ENCODE measurements around the gene ATP8B2.
"Not testable (repeated sequence)": the region's sequence is repeated elsewhere in the genome, so short reads cannot be mapped to it uniquely, and the experiment has no call there.

ATP8B2 gene

DNA sequence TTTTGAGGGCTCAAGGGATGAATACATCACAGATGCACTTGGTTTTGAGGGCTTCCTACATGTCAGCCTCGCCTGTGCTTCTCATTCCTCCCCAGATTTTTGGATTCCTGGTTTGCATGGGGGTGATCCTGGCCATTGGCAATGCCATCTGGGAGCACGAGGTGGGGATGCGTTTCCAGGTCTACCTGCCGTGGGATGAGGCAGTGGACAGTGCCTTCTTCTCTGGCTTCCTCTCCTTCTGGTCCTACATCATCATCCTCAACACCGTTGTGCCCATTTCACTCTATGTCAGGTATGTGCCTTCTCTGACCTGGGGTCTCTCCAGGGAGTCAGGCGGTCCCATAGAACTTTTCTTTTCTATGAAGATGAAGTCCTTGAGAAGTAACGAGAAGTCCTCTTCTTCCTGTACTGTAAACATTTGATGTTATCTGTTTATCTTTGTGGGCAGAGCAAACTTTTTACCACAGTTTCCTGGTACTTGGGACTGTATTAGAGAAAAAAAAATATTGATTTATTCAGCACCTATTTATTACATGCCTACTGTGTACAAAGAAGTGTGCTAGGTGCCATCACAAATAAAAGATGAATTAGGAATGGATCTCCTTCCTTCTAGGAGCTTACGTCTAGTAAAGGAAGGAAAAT lies 12.0 kb downstream of the ATP8B2 start:
- peaks cover 54% of the 10 kb centered on the region for H3K36me3 ChIP-seq (replicated peaks; ENCODE audit: low read depth, low read length)
- H3K9ac ChIP-seq (ENCODE audit: low read length), result no peak overlapping the region

DNA sequence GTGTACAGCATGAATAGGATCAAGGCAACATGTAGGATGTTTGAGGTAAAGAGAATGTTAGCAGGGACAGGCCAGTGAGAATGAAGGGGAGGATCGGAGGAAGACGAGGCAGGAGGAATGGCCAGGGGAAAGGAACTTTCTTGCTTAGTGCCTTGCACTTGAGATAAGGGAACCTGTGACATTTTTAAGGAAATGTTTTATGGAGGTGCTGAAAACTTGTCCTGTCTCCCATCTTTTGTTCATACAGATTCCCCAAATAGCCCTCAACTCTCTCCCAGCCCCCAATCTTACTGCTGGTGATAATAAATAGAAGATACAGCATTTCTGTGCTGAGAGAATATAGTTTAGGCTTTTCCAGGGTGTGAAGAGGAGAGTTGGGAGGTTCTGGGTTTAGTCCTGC lies 13.6 kb downstream of the ATP8B2 start:
- Histone ChIP-seq H3K9ac (ENCODE audit: low read length) (no peak overlapping the region), H3K79me2 (ENCODE audit: low read length) (no peaks in the 10 kb centered on the region), H3K4me3 (ENCODE audit: low read length) (no peak overlapping the region), H4K20me1 (ENCODE audit: insufficient read depth, low read length) (no peaks in the 10 kb centered on the region), H3K4me1 (ENCODE audit: low read length) (peaks cover 2% of the 10 kb centered on the region; the same call in 1 of the 2 replicates), H3K4me2 (ENCODE audit: low read length) (no peak overlapping the region), H3K27me3 (ENCODE audit: low read depth, low read length) (no peaks in the 10 kb centered on the region), H3K9me3 (ENCODE audit: insufficient read depth, low read length) (no peaks in the 10 kb centered on the region), H3K27ac (ENCODE audit: low read length) (no peak overlapping the region), H2AFZ (ENCODE audit: low read depth, low read length) (no peak overlapping the region), H3K36me3 (replicated peaks; ENCODE audit: low read depth, low read length) (peaks cover 59% of the 10 kb centered on the region)
- TF ChIP-seq, protein P1, sequence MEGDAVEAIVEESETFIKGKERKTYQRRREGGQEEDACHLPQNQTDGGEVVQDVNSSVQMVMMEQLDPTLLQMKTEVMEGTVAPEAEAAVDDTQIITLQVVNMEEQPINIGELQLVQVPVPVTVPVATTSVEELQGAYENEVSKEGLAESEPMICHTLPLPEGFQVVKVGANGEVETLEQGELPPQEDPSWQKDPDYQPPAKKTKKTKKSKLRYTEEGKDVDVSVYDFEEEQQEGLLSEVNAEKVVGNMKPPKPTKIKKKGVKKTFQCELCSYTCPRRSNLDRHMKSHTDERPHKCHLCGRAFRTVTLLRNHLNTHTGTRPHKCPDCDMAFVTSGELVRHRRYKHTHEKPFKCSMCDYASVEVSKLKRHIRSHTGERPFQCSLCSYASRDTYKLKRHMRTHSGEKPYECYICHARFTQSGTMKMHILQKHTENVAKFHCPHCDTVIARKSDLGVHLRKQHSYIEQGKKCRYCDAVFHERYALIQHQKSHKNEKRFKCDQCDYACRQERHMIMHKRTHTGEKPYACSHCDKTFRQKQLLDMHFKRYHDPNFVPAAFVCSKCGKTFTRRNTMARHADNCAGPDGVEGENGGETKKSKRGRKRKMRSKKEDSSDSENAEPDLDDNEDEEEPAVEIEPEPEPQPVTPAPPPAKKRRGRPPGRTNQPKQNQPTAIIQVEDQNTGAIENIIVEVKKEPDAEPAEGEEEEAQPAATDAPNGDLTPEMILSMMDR (IDR thresholded peaks at IDR 0.05; ENCODE audit: low read depth, low read length), result no peak
- TF ChIP-seq EZH2phosphoT487 (IDR thresholded peaks at IDR 0.05; ENCODE audit: low read depth), result no peak

More for the DNA sequence above, 12.0 kb downstream of the ATP8B2 start:
- Histone ChIP-seq H4K20me1 (ENCODE audit: insufficient read depth, low read length) (no peaks in the 10 kb centered on the region), H3K27me3 (ENCODE audit: low read depth, low read length) (no peaks in the 10 kb centered on the region), H3K27ac (ENCODE audit: low read length) (no peak overlapping the region), H3K4me3 (ENCODE audit: low read length) (no peak overlapping the region), H3K9me3 (ENCODE audit: insufficient read depth, low read length) (no peaks in the 10 kb centered on the region), H3K4me2 (ENCODE audit: low read length) (no peak overlapping the region), H2AFZ (ENCODE audit: low read depth, low read length) (no peak overlapping the region), H3K4me1 (ENCODE audit: low read length) (peaks cover 2% of the 10 kb centered on the region; the same call in 1 of the 2 replicates), H3K79me2 (ENCODE audit: low read length) (no peaks in the 10 kb centered on the region)
- TF ChIP-seq EZH2phosphoT487 (IDR thresholded peaks at IDR 0.05; ENCODE audit: low read depth), result no peak
- TF ChIP-seq, protein P1 (IDR thresholded peaks at IDR 0.05; ENCODE audit: low read depth, low read length), result no peak

DNA sequence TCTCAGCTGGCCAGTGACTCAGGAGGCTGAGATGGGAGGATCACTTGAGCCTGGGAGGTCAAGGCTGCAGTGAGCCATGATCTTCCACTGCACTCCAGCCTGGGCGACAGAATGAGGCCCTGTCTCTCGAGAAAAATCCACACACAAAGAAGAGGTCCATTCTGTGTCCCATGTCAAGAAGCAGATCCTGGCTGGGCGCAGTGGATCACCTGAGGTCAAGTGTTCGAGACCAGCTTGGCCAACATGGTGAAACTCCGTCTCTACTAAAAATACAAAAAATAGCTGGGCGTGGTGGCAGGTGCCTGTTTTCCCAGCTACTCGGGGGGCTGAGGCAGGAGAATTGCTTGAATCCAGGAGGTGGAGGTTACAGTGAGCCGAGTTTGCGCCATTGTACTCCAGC lies 16.0 kb downstream of the ATP8B2 start:
- H3K27me3 ChIP-seq (ENCODE audit: low read depth, low read length); H4K20me1 ChIP-seq (ENCODE audit: insufficient read depth, low read length); H3K79me2 ChIP-seq (ENCODE audit: low read length); H3K27ac ChIP-seq (ENCODE audit: low read length); H3K4me3 ChIP-seq (ENCODE audit: low read length); H2AFZ ChIP-seq (ENCODE audit: low read depth, low read length); H3K4me2 ChIP-seq (ENCODE audit: low read length); H3K9me3 ChIP-seq (ENCODE audit: insufficient read depth, low read length); H3K9ac ChIP-seq (ENCODE audit: low read length); H3K4me1 ChIP-seq (ENCODE audit: low read length): not testable (repeated sequence)
- H3K36me3 ChIP-seq (replicated peaks; ENCODE audit: low read depth, low read length), result peaks cover 72% of the 10 kb centered on the region

- H3K4me3 ChIP-seq (ENCODE audit: low read length), result no peak overlapping the region
- no peak overlapping the region for H2AFZ ChIP-seq (ENCODE audit: low read depth, low read length)
- no peak overlapping the region for H3K9ac ChIP-seq (ENCODE audit: low read length)
- TF ChIP-seq, protein P1 (IDR thresholded peaks at IDR 0.05; ENCODE audit: low read depth, low read length), result no peak
- no peak for TF ChIP-seq EZH2phosphoT487 (IDR thresholded peaks at IDR 0.05; ENCODE audit: low read depth)
- H3K36me3 ChIP-seq (replicated peaks; ENCODE audit: low read depth, low read length), result peaks cover 73% of the 10 kb centered on the region
- H3K79me2 ChIP-seq (ENCODE audit: low read length), result no peaks in the 10 kb centered on the region
- no peak overlapping the region for H3K4me2 ChIP-seq (ENCODE audit: low read length)
- H3K9me3 ChIP-seq (ENCODE audit: insufficient read depth, low read length), result no peaks in the 10 kb centered on the region
- no peak overlapping the region for H3K27ac ChIP-seq (ENCODE audit: low read length)
- no peaks in the 10 kb centered on the region for H3K4me1 ChIP-seq (ENCODE audit: low read length)
- H4K20me1 ChIP-seq (ENCODE audit: insufficient read depth, low read length), result no peaks in the 10 kb centered on the region
- no peaks in the 10 kb centered on the region for H3K27me3 ChIP-seq (ENCODE audit: low read depth, low read length)
These were observed 16.8 kb downstream of the ATP8B2 start for GRCh38 chr1:154342132-154342531.

Measured in OCI-LY3 (cell line).